ENCODE results near the gene CHRM4. TPM values are rescaled to one million over a fixed set of nuclear protein-coding genes. Genes with fewer than 3 reads are reported as not detected.
A peak's percentile ranks its signal among the peaks of the same experiment; 100 is the strongest.

CHRM4 gene
- total RNA-seq, 1 experiment from 2014 or later = not detected

DNA sequence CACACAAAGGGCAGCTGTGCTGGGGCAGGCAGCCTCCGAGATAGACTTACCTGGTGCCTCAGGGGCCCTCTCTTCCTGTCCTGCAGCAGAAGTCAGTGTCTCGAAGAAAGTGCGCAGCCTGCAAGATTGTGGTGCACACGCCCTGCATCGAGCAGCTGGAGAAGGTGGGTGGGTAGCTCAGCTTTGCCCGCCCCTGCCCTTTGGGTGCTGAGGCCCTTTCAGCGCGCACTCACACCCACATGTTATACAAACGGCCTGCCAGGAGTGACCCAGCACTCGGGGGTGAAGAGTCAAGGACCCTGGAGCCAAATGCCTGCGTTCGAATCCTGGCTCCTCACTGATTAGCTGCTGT is 23.7 kb downstream of the CHRM4 start:
- CTCF ChIA-PET = interaction anchor here (0.6 to 1.9 kb wide), 15 partner anchors 9 to 408 kb away, joined by 3 to 18 read pairs (median 5); no protein-coding TSS in a partner anchor
- intact Hi-C loops (cut with micrococcal nuclease) = no loop called here
- TF ChIP-seq, protein P1, sequence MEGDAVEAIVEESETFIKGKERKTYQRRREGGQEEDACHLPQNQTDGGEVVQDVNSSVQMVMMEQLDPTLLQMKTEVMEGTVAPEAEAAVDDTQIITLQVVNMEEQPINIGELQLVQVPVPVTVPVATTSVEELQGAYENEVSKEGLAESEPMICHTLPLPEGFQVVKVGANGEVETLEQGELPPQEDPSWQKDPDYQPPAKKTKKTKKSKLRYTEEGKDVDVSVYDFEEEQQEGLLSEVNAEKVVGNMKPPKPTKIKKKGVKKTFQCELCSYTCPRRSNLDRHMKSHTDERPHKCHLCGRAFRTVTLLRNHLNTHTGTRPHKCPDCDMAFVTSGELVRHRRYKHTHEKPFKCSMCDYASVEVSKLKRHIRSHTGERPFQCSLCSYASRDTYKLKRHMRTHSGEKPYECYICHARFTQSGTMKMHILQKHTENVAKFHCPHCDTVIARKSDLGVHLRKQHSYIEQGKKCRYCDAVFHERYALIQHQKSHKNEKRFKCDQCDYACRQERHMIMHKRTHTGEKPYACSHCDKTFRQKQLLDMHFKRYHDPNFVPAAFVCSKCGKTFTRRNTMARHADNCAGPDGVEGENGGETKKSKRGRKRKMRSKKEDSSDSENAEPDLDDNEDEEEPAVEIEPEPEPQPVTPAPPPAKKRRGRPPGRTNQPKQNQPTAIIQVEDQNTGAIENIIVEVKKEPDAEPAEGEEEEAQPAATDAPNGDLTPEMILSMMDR (IDR thresholded peaks at IDR 0.05; ENCODE audit: unreplicated experiment) = no peak
- Mint-ChIP-seq H3K27ac (ENCODE audit: low read depth, unreplicated experiment) (no peak overlapping the region), H3K4me1 (ENCODE audit: insufficient read depth, unreplicated experiment) (peaks cover 4% of the 10 kb centered on the region), H3K4me3 (ENCODE audit: unreplicated experiment) (no peak overlapping the region), H3K9me3 (ENCODE audit: unreplicated experiment) (no peaks in the 10 kb centered on the region), H3K36me3 (ENCODE audit: insufficient read depth, unreplicated experiment) (peaks cover 13% of the 10 kb centered on the region), H3K27me3 (ENCODE audit: insufficient read depth, unreplicated experiment) (no peaks in the 10 kb centered on the region)
- POLR2A ChIA-PET = interaction anchor here (1.6 kb wide), 1 partner anchor 11 kb away, joined by 5 read pairs; no protein-coding TSS in a partner anchor
- DNase-seq (ENCODE audit: unreplicated experiment) = no peak
- BruUV-seq (replicated peaks) = no TSS peak

GRCh38 chr11:46367244-46367915 is 24.2 kb downstream of the CHRM4 start:
- peaks cover 13% of the 10 kb centered on the region for H3K36me3 Mint-ChIP-seq (ENCODE audit: insufficient read depth, unreplicated experiment)
- H3K27me3 Mint-ChIP-seq (ENCODE audit: insufficient read depth, unreplicated experiment) = no peaks in the 10 kb centered on the region
- no TSS peak for BruUV-seq (replicated peaks)
- H3K9me3 Mint-ChIP-seq (ENCODE audit: unreplicated experiment) = no peaks in the 10 kb centered on the region
- intact Hi-C loops (cut with micrococcal nuclease) = no loop called here
- DNase-seq (ENCODE audit: unreplicated experiment) = peak; percentile 58
- H3K27ac Mint-ChIP-seq (ENCODE audit: low read depth, unreplicated experiment) = no peak overlapping the region
- TF ChIP-seq, protein P1 (IDR thresholded peaks at IDR 0.05; ENCODE audit: unreplicated experiment) = peak; percentile 76
- ChIA-PET CTCF (interaction anchor here (0.7 to 2.3 kb wide), 15 partner anchors 8 to 348 kb away, joined by 3 to 18 read pairs (median 4); no protein-coding TSS in a partner anchor), POLR2A (interaction anchor here (1.6 kb wide), 1 partner anchor 10 kb away, joined by 5 read pairs; no protein-coding TSS in a partner anchor)
- peaks cover 9% of the 10 kb centered on the region for H3K4me1 Mint-ChIP-seq (ENCODE audit: insufficient read depth, unreplicated experiment)
- H3K4me3 Mint-ChIP-seq (ENCODE audit: unreplicated experiment) = no peak overlapping the region

DNA sequence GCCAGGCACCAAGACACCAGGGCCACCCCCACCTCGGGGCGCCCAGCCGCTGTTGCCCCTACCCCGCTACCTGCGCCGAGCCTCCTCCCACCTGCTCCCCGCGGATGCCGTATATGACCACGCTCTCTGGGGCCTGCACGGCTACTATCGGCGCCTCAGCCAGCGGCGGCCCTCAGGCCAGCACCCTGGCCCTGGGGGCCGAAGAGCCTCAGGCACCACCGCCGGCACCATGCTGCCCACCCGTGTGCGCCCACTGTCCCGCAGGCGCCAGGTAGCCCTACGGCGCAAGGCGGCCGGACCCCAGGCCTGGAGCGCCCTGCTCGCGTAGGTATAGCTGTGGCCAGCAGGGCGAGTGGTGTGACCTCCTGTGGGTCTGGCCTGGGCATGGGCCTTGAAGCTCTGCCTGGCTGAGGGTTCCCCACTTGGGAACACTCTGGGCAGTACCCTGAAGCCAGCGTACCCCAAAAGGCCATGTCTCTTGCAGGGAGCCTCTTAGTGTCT is 24.9 kb downstream of the CHRM4 start:
- no peaks in the 10 kb centered on the region for H3K27me3 Mint-ChIP-seq (ENCODE audit: insufficient read depth, unreplicated experiment)
- peaks cover 10% of the 10 kb centered on the region for H3K4me1 Mint-ChIP-seq (ENCODE audit: insufficient read depth, unreplicated experiment)
- peaks cover 13% of the 10 kb centered on the region for H3K36me3 Mint-ChIP-seq (ENCODE audit: insufficient read depth, unreplicated experiment)
- TF ChIP-seq, protein P1 (IDR thresholded peaks at IDR 0.05; ENCODE audit: unreplicated experiment) = no peak
- DNase-seq (ENCODE audit: unreplicated experiment) = no peak
- ChIA-PET POLR2A (interaction anchor here (1.3 kb wide), 1 partner anchor 10 kb away, joined by 3 read pairs; no protein-coding TSS in a partner anchor), CTCF (interaction anchor here (0.6 to 2.3 kb wide), 7 partner anchors 9 to 1232 kb away, joined by 3 to 7 read pairs (median 4); no protein-coding TSS in a partner anchor)
- no peak overlapping the region for H3K27ac Mint-ChIP-seq (ENCODE audit: low read depth, unreplicated experiment)
- intact Hi-C loops (cut with micrococcal nuclease) = no loop called here
- no peak overlapping the region for H3K4me3 Mint-ChIP-seq (ENCODE audit: unreplicated experiment)
- BruUV-seq (replicated peaks) = no TSS peak
- no peaks in the 10 kb centered on the region for H3K9me3 Mint-ChIP-seq (ENCODE audit: unreplicated experiment)

GRCh38 chr11:46366260-46366659 is 25.3 kb downstream of the CHRM4 start:
- Mint-ChIP-seq H3K9me3 (ENCODE audit: unreplicated experiment) (no peaks in the 10 kb centered on the region), H3K27me3 (ENCODE audit: insufficient read depth, unreplicated experiment) (no peaks in the 10 kb centered on the region), H3K36me3 (ENCODE audit: insufficient read depth, unreplicated experiment) (peaks cover 13% of the 10 kb centered on the region), H3K4me3 (ENCODE audit: unreplicated experiment) (no peak overlapping the region), H3K4me1 (ENCODE audit: insufficient read depth, unreplicated experiment) (peaks cover 10% of the 10 kb centered on the region), H3K27ac (ENCODE audit: low read depth, unreplicated experiment) (no peak overlapping the region)
- DNase-seq (ENCODE audit: unreplicated experiment) = no peak
- no TSS peak for BruUV-seq (replicated peaks)
- CTCF ChIA-PET = interaction anchor here (0.6 to 2.3 kb wide), 7 partner anchors 9 to 1233 kb away, joined by 3 to 8 read pairs (median 3); no protein-coding TSS in a partner anchor
- POLR2A ChIA-PET = interaction anchor here (1.3 kb wide), 1 partner anchor 10 kb away, joined by 3 read pairs; no protein-coding TSS in a partner anchor
- intact Hi-C loops (cut with micrococcal nuclease) = no loop called here
- TF ChIP-seq, protein P1 (IDR thresholded peaks at IDR 0.05; ENCODE audit: unreplicated experiment) = no peak
